DOHH2 (cell line): ENCODE measurements around the gene DHFR2.

Experiments
- CTCF ChIP-seq: fragments of 200-600 bp; sonication (generic); IDR thresholded peaks from one replicate; pipeline ENCODE4 v1.5.1; 2014; ENCODE audit warnings: antibody characterized with exemption, mild to moderate bottlenecking, low read depth, low read length; ENCODE audit not compliant: poor library complexity, severe bottlenecking
- EZH2phosphoT487 ChIP-seq: fragments of 200-600 bp; sonication (generic); IDR thresholded peaks from 2 replicates; pipeline ENCODE4 v1.6.1; 2017; ENCODE audit warnings: borderline replicate concordance, mild to moderate bottlenecking, antibody characterized with exemption, low read length, moderate library complexity, mixed read lengths

GRCh38 chr3:94083261-94083660, 20.5 kb upstream of the DHFR2 start:
- TF ChIP-seq CTCF, result no peak
- TF ChIP-seq EZH2phosphoT487, result no peak
